ENCODE measurements around the gene SLC43A1. TPM values are rescaled to one million over a fixed set of nuclear protein-coding genes. Genes with fewer than 3 reads are reported as not detected.

The SLC43A1 gene
- total and polyA plus RNA-seq, 4 experiments from 2014 or later: 14.8 to 21.7 (median 18.6) TPM

DNA sequence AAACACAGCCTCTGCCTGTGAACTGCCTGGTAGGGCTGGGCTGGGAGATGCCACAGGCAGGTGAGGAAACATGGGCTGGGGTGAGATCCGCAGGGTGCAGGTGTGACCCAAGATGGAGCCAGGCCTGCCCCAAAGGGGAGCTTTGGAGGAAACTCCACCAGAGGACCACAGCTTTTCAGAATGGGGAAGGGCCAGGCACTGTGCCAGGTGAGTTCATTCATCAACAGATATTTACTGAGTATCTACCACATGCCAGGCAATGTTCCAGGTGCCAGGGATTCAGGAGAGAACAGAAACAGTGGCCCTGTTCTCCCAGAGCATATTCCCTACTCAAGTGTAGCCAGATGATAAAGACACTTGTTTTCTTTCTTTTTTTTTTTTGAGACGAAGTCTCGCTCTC is 44.0 kb downstream of the SLC43A1 start:
- Mint-ChIP-seq H3K4me1 (peaks cover 9 to 33% (median 18%) of the 10 kb centered on the region in 4 donors), H3K27ac (peak overlapping the region in 1 of 7 donors; percentile 30), H3K27me3 (peaks cover 3 to 5% of the 10 kb centered on the region in 2 donors), H3K36me3 (no peaks in the 10 kb centered on the region), H3K4me3 (no peak overlapping the region), H3K9me3 (no peaks in the 10 kb centered on the region)
- Histone ChIP-seq H3K9me3 (ENCODE audit: control insufficient read depth in 1 of 2, low read length in 2 of 2) (no peaks in the 10 kb centered on the region), H3K4me3 (ENCODE audit: low read length in 2 of 2) (no peak overlapping the region), H3K36me3 (ENCODE audit: insufficient read depth, low read length) (no peaks in the 10 kb centered on the region), H3K27me3 (ENCODE audit: insufficient read depth, low read length) (peaks cover 5% of the 10 kb centered on the region), H3K27ac (ENCODE audit: low read depth, low read length) (no peak overlapping the region), H3K4me1 (ENCODE audit: insufficient read depth, low read length) (peaks cover 24% of the 10 kb centered on the region)
- intact Hi-C loops (cut with micrococcal nuclease): no loop called here
- no peak for DNase-seq
- ChIA-PET CTCF (ENCODE audit: partially characterized antibody) (interaction anchor here (1.0 to 4.0 kb wide), 4 partner anchors 9 to 56 kb away, joined by 3 to 47 read pairs (median 7); no protein-coding TSS in a partner anchor), POLR2A (ENCODE audit: partially characterized antibody) (no interaction called here)

DNA sequence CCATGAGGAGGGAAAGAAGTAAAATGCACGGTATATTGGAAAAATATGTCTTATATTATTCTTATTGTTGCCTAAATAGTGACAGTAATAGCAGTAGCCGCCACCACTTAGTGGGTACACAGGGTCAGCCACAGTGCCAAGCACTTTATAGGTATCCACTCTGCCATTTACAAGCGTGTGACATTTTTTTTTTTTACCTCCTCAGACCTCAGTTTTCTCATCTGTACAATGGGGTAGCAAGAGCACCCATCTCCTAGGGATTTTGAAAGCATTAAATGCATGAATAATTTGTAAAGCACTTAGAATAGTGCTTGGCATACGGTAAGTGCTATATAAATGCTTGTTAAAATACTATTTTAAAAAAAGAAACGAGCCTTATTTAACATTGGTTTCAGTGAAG is 46.2 kb downstream of the SLC43A1 start:
- peaks cover 3 to 14% (median 7%) of the 10 kb centered on the region in 4 donors for H3K4me1 Mint-ChIP-seq
- no peak for DNase-seq
- H3K27ac ChIP-seq (ENCODE audit: low read depth, low read length): no peak overlapping the region
- H3K27me3 Mint-ChIP-seq: peaks cover 3% of the 10 kb centered on the region in 2 donors
- no peaks in the 10 kb centered on the region for H3K36me3 ChIP-seq (ENCODE audit: insufficient read depth, low read length)
- no peaks in the 10 kb centered on the region for H3K9me3 ChIP-seq (ENCODE audit: control insufficient read depth in 1 of 2, low read length in 2 of 2)
- H3K4me1 ChIP-seq (ENCODE audit: insufficient read depth, low read length): peaks cover 5% of the 10 kb centered on the region
- no peaks in the 10 kb centered on the region for H3K36me3 Mint-ChIP-seq
- H3K27ac Mint-ChIP-seq: no peak overlapping the region
- ChIA-PET POLR2A (ENCODE audit: partially characterized antibody) (no interaction called here), CTCF (ENCODE audit: partially characterized antibody) (no interaction called here)
- H3K4me3 Mint-ChIP-seq: no peak overlapping the region
- no peaks in the 10 kb centered on the region for H3K9me3 Mint-ChIP-seq
- intact Hi-C loops (cut with micrococcal nuclease): no loop called here
- H3K4me3 ChIP-seq (ENCODE audit: low read length in 2 of 2): no peak overlapping the region
- no peaks in the 10 kb centered on the region for H3K27me3 ChIP-seq (ENCODE audit: insufficient read depth, low read length)

DNA sequence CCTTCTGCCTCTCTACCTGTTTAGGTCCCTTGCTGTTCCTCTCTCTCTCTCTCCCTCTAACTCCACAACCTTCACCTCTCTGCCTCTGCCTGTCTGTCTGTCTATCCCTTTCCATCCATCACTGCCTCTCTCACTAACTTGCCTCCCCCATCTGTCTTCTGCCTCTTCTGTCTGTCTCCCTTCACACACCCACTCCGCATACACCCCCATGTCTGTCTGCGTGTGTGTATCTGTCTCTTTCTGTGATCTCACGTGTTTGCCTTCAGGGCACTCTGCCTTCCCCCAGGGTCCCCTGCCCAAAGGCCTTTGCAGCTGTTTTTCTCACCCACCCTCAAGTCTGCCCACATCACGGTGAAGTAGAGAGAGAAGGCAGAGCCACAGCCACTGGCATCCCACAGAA is 47.2 kb downstream of the SLC43A1 start:
- Mint-ChIP-seq H3K4me3 (no peak overlapping the region), H3K4me1 (peaks cover 0 to 4% (median 0%) of the 10 kb centered on the region in 4 donors), H3K36me3 (no peaks in the 10 kb centered on the region), H3K9me3 (no peaks in the 10 kb centered on the region), H3K27me3 (peaks cover 0 to 3% of the 10 kb centered on the region in 2 donors), H3K27ac (no peak overlapping the region)
- Histone ChIP-seq H3K27ac (ENCODE audit: low read depth, low read length) (no peak overlapping the region), H3K9me3 (ENCODE audit: control insufficient read depth in 1 of 2, low read length in 2 of 2) (no peaks in the 10 kb centered on the region), H3K4me3 (ENCODE audit: low read length in 2 of 2) (no peak overlapping the region), H3K36me3 (ENCODE audit: insufficient read depth, low read length) (no peaks in the 10 kb centered on the region), H3K27me3 (ENCODE audit: insufficient read depth, low read length) (no peaks in the 10 kb centered on the region), H3K4me1 (ENCODE audit: insufficient read depth, low read length) (no peaks in the 10 kb centered on the region)
- intact Hi-C loops (cut with micrococcal nuclease): no loop called here
- no peak for DNase-seq
- CTCF ChIA-PET (ENCODE audit: partially characterized antibody): interaction anchor here (1.3 kb wide), 1 partner anchor 10 kb away, joined by 8 read pairs; no protein-coding TSS in a partner anchor
- POLR2A ChIA-PET (ENCODE audit: partially characterized antibody): no interaction called here

DNA sequence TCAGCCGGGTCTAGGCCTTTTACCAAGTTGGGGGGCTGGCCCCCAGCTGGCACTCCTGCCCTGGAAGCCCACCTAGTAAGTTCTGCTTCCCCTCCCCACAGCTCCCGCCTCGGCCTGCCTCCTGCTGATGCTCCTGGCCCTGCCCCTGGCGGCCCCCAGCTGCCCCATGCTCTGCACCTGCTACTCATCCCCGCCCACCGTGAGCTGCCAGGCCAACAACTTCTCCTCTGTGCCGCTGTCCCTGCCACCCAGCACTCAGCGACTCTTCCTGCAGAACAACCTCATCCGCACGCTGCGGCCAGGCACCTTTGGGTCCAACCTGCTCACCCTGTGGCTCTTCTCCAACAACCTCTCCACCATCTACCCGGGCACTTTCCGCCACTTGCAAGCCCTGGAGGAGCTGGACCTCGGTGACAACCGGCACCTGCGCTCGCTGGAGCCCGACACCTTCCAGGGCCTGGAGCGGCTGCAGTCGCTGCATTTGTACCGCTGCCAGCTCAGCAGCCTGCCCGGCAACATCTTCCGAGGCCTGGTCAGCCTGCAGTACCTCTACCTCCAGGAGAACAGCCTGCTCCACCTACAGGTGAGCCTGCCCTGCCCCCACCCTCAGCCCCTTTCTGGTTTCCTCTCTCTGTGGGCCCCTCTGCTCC is 47.9 kb downstream of the SLC43A1 start:
- Mint-ChIP-seq H3K4me1 (no peaks in the 10 kb centered on the region), H3K9me3 (no peaks in the 10 kb centered on the region), H3K4me3 (peak overlapping the region in 1 of 8 donors; percentile 54), H3K27ac (no peak overlapping the region), H3K27me3 (peaks cover 0 to 8% of the 10 kb centered on the region in 2 donors), H3K36me3 (no peaks in the 10 kb centered on the region)
- Histone ChIP-seq H3K27me3 (ENCODE audit: insufficient read depth, low read length) (no peaks in the 10 kb centered on the region), H3K9me3 (ENCODE audit: control insufficient read depth in 1 of 2, low read length in 2 of 2) (no peaks in the 10 kb centered on the region), H3K4me3 (ENCODE audit: low read length in 2 of 2) (no peak overlapping the region), H3K27ac (ENCODE audit: low read depth, low read length) (no peak overlapping the region), H3K4me1 (ENCODE audit: insufficient read depth, low read length) (no peaks in the 10 kb centered on the region), H3K36me3 (ENCODE audit: insufficient read depth, low read length) (no peaks in the 10 kb centered on the region)
- ChIA-PET POLR2A (ENCODE audit: partially characterized antibody) (no interaction called here), CTCF (ENCODE audit: partially characterized antibody) (interaction anchor here (0.8 to 1.3 kb wide), 2 partner anchors 10 to 26 kb away, joined by 3 to 8 read pairs; no protein-coding TSS in a partner anchor)
- intact Hi-C loops (cut with micrococcal nuclease): no loop called here
- DNase-seq: no peak

DNA sequence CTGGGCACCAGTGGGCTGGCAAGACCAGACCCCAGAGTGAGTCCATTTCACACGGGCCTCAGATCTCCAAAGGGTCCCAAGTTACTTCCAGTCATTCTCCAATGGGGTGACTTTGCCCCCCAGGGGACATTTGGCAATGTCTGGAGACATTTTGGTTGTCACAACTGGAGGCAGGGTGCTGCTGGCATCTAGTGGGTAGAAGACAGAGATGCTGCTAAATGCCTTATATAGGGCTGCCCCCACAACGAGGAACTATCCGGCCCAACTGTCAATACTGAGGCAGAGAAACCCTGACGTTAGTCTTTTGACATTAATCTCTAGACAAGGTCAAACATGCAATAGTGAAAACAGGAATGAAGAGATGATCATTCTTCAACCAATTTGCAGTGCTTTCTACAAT is 48.8 kb downstream of the SLC43A1 start:
- peaks cover under 1 to 10% of the 10 kb centered on the region in 2 donors for H3K27me3 Mint-ChIP-seq
- no peaks in the 10 kb centered on the region for H3K36me3 Mint-ChIP-seq
- H3K4me3 ChIP-seq (ENCODE audit: low read length in 2 of 2): no peak overlapping the region
- intact Hi-C loops (cut with micrococcal nuclease): no loop called here
- H3K9me3 Mint-ChIP-seq: no peaks in the 10 kb centered on the region
- no peaks in the 10 kb centered on the region for H3K9me3 ChIP-seq (ENCODE audit: control insufficient read depth in 1 of 2, low read length in 2 of 2)
- H3K4me1 Mint-ChIP-seq: no peaks in the 10 kb centered on the region
- H3K27ac ChIP-seq (ENCODE audit: low read depth, low read length): no peak overlapping the region
- DNase-seq: no peak
- no peak overlapping the region for H3K27ac Mint-ChIP-seq
- no peak overlapping the region for H3K4me3 Mint-ChIP-seq
- no peaks in the 10 kb centered on the region for H3K36me3 ChIP-seq (ENCODE audit: insufficient read depth, low read length)
- no peaks in the 10 kb centered on the region for H3K4me1 ChIP-seq (ENCODE audit: insufficient read depth, low read length)
- ChIA-PET CTCF (ENCODE audit: partially characterized antibody) (interaction anchor here (1.6 kb wide), 1 partner anchor 9 kb away, joined by 10 read pairs; no protein-coding TSS in a partner anchor), POLR2A (ENCODE audit: partially characterized antibody) (no interaction called here)
- H3K27me3 ChIP-seq (ENCODE audit: insufficient read depth, low read length): no peaks in the 10 kb centered on the region

DNA sequence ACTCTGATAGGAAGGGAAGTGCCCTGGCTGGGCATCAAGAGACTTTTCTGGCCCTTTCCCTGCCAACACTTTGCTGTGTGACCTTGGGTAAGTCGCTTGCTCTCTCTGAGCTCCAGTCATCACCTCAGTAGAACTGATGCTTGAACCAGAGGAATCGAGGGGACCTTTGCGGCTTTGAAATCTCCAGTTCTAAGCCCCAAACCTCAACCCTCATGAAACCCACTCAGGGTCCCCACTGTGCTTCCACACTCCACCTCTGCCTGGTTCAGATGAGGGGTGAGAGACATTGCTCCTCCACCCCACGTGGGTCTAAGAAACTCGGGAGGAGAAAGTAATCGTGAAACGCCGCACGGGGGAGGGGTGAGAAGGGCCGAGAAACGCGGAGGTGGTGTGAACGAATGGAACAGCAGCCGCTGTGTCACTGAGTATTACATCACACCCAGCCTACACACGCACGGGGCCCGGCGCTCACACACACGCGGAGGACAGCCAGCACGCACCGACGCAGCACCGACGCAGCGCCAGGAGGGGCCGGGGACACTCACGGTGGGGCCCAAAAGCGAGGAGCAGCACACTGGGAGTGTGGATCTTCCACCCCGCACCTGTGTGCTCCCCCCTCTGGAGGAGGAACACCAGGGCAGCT is 50.8 kb downstream of the SLC43A1 start:
- CTCF ChIA-PET (ENCODE audit: partially characterized antibody): interaction anchor here (1.6 kb wide), 1 partner anchor 7 kb away, joined by 10 read pairs; no protein-coding TSS in a partner anchor
- Histone ChIP-seq H3K9me3 (ENCODE audit: control insufficient read depth in 1 of 2, low read length in 2 of 2) (no peaks in the 10 kb centered on the region), H3K27me3 (ENCODE audit: insufficient read depth, low read length) (peaks cover 4% of the 10 kb centered on the region), H3K36me3 (ENCODE audit: insufficient read depth, low read length) (no peaks in the 10 kb centered on the region), H3K4me3 (ENCODE audit: low read length in 2 of 2) (no peak overlapping the region), H3K27ac (ENCODE audit: low read depth, low read length) (no peak overlapping the region), H3K4me1 (ENCODE audit: insufficient read depth, low read length) (peaks cover 11% of the 10 kb centered on the region)
- DNase-seq: no peak
- H3K4me3 Mint-ChIP-seq: no peak overlapping the region
- intact Hi-C loops (cut with micrococcal nuclease): no loop called here
- POLR2A ChIA-PET (ENCODE audit: partially characterized antibody): no interaction called here
- peaks cover 4 to 6% (median 4%) of the 10 kb centered on the region in 4 donors for H3K4me1 Mint-ChIP-seq
- peaks cover 5 to 15% of the 10 kb centered on the region in 2 donors for H3K27me3 Mint-ChIP-seq
- no peak overlapping the region for H3K27ac Mint-ChIP-seq
- H3K9me3 Mint-ChIP-seq: no peaks in the 10 kb centered on the region
- H3K36me3 Mint-ChIP-seq: no peaks in the 10 kb centered on the region

DNA sequence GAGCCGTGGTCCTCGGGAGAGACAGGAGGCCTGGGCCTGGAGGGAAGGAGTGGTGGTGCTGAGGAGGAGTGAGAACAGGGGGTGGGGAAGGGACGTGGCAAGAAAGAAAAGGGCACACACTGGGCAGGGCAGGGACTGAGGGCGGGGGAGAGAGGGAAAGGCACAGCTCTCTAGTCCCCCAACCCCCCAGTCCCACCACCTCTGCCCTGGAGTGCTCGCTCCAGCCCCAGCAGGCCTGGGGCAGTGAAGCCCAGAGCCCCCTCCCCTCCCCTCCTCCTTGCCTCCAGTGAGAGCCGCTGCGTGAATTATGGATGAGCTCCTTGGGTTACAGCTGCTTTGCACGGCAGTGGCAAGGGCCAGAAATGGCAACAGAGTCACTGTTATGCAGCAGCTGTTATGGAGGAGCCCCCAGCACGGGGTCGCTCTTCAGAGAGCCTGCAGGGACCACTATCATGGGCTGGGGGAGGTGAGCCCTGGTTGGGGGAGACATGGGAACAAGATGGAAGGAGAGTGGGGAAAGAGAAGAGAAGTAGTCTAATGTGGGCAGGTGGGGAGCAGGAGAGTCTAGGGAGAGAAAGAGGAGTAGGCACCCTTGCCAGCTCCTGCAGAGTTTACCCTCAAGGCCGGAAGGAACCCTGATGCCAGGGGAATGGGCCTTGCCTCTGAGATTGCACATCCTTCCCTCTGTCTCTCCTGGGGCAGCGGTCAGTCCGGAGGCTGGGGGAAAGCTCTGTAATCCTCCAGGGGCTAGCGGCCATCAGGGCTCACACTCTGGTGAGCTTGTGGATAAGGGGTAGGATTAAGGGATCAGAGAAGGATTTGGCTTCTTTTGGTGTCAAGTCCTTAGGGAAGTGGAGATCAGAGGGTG is 51.6 kb downstream of the SLC43A1 start:
- ChIA-PET CTCF (ENCODE audit: partially characterized antibody) (interaction anchor here (1.0 kb wide), 1 partner anchor 104 kb away, joined by 3 read pairs; the partner anchor contains the start of gene UBE2L6), POLR2A (ENCODE audit: partially characterized antibody) (no interaction called here)

More for the DNA sequence above, 51.6 kb downstream of the SLC43A1 start:
- Histone ChIP-seq H3K27me3 (ENCODE audit: insufficient read depth, low read length) (peaks cover 8% of the 10 kb centered on the region), H3K4me1 (ENCODE audit: insufficient read depth, low read length) (peaks cover 18% of the 10 kb centered on the region), H3K9me3 (ENCODE audit: control insufficient read depth in 1 of 2, low read length in 2 of 2) (no peaks in the 10 kb centered on the region), H3K4me3 (ENCODE audit: low read length in 2 of 2) (no peak overlapping the region), H3K27ac (ENCODE audit: low read depth, low read length) (no peak overlapping the region), H3K36me3 (ENCODE audit: insufficient read depth, low read length) (no peaks in the 10 kb centered on the region)
- intact Hi-C loops (cut with micrococcal nuclease): no loop called here
- Mint-ChIP-seq H3K27ac (no peak overlapping the region), H3K4me3 (no peak overlapping the region), H3K4me1 (peaks cover 8 to 13% (median 9%) of the 10 kb centered on the region in 4 donors), H3K9me3 (peaks cover 0 to 1% (median 0%) of the 10 kb centered on the region in 8 donors), H3K27me3 (peaks cover 9 to 19% of the 10 kb centered on the region in 2 donors), H3K36me3 (no peaks in the 10 kb centered on the region)
- DNase-seq: no peak
